Measurements from ENCODE around the gene CENPA.

DNA sequence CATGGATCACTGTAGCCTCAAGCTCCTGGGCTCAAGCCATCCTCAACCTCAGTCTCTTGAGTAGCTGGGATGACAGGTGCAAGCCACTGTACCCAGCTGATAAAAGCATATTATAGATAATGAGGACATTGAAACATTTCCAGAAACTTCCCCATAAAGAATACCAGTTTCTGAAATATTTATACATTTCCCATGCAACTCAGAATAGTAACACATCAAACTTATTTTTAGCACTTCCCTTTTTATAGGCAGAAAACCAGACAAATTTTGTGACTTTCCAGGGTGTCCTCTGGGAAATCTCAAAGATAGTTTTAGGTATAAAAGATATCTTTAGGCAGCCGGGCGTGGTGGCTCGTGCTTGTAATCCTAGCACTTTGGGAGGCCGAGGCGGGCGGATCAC is 37.0 kb downstream of the CENPA start:
- TF ChIP-seq POLR2A (IDR thresholded peaks at IDR 0.05), result no peak
- TF ChIP-seq, protein P1, sequence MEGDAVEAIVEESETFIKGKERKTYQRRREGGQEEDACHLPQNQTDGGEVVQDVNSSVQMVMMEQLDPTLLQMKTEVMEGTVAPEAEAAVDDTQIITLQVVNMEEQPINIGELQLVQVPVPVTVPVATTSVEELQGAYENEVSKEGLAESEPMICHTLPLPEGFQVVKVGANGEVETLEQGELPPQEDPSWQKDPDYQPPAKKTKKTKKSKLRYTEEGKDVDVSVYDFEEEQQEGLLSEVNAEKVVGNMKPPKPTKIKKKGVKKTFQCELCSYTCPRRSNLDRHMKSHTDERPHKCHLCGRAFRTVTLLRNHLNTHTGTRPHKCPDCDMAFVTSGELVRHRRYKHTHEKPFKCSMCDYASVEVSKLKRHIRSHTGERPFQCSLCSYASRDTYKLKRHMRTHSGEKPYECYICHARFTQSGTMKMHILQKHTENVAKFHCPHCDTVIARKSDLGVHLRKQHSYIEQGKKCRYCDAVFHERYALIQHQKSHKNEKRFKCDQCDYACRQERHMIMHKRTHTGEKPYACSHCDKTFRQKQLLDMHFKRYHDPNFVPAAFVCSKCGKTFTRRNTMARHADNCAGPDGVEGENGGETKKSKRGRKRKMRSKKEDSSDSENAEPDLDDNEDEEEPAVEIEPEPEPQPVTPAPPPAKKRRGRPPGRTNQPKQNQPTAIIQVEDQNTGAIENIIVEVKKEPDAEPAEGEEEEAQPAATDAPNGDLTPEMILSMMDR (IDR thresholded peaks at IDR 0.05), result no peak
